Brain pericyte (primary cell): ENCODE measurements around the gene NAXE.
A peak's percentile ranks its signal among the peaks of the same experiment; 100 is the strongest.
"Not testable (repeated sequence)": the region's sequence is repeated elsewhere in the genome, so short reads cannot be mapped to it uniquely, and the experiment has no call there.

Experiments used
- DNase-seq: peaks from one replicate; pipeline ENCODE4 v3.0.0-alpha.2; 2012; ENCODE audit warnings: low read depth, low spot score

Gene NAXE

DNA sequence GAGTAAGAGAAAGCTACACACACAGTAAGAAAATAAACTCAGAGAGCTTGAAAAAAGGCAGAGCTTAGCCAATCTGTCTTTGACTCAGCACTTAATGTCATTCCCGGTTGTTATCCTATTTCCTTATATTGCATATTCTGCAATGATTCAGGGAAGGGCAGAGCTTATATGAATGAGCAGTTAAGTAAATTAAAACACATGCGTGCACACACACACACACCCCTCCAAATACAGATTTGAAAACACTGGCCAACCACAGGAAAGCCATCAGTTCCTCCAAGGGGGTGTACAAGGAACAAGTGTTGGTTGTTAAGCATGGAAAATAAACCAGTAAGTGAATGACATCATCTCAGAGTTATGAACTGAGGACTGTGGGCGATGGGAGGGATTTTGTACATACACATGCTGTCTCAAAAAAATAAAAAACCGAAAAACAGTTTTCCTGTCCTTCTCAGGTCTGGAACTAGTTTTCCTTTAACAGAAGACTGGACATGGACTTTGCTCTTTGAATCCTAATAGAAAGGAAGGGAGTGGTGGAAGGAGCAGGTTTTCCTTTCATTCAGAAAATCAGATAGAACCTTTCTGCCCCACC, 20.2 kb upstream of the NAXE start:
- no peak for DNase-seq

GRCh38 chr1:156571919-156572662, 19.5 kb upstream of the NAXE start, which contains the start of gene IQGAP3:
Gene IQGAP3, minus strand, starts transcription at chr1:156572565. Its CDS starts 36 bp downstream, at chr1:156572529.
- DNase-seq: no peak

DNA sequence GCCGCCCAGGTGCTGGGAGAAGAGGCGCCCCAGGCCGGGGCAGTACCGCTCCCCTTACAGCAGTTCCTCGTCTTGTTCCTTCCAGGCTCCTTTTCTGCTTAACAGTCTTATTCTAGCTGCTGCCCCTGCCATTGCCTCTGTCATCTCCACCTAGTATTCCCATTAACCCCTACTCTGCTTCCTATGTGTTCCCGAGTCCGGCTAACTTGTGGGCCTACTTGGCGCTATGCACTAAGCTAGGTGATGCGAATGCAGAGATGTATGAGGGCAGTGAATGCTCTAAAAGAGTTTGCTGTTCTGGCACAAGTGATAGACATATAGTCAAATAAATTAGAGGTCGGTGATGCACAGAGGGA, 18.9 kb upstream of the NAXE start:
- DNase-seq: no peak

GRCh38 chr1:156574039-156574633, 17.4 kb upstream of the NAXE start:
- no peak for DNase-seq

- DNase-seq: no peak
Observed at GRCh38 chr1:156577550-156577949, 14.0 kb upstream of the NAXE start.

- no peak for DNase-seq
Observed at GRCh38 chr1:156578055-156578454, 13.5 kb upstream of the NAXE start.

DNA sequence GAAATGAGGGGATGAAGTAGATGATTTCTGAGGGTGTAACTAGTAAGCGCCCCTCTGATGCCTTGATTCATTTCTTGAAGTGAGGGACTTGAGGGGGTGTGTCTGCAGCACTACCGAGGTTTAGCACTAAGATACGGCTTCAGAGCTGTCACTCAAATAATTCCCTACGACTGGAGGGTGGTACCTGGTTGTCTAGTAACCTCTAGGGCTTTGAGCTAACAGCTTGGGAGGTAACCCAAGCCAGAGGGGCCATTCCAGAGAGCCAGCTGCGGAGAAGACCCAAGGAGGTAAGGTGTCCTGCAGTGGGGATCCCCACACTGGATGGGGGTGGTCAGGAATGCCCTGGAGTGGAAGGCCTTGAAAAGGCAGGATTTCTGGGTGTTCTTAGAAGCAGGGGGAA, 12.1 kb upstream of the NAXE start, which contains the start of gene TTC24:
TTC24 (plus strand) TSS at position 252 of the 400 bp plus-strand sequence. CDS start 1,642 bp downstream, outside the sequence.
- DNase-seq: no peak

DNA sequence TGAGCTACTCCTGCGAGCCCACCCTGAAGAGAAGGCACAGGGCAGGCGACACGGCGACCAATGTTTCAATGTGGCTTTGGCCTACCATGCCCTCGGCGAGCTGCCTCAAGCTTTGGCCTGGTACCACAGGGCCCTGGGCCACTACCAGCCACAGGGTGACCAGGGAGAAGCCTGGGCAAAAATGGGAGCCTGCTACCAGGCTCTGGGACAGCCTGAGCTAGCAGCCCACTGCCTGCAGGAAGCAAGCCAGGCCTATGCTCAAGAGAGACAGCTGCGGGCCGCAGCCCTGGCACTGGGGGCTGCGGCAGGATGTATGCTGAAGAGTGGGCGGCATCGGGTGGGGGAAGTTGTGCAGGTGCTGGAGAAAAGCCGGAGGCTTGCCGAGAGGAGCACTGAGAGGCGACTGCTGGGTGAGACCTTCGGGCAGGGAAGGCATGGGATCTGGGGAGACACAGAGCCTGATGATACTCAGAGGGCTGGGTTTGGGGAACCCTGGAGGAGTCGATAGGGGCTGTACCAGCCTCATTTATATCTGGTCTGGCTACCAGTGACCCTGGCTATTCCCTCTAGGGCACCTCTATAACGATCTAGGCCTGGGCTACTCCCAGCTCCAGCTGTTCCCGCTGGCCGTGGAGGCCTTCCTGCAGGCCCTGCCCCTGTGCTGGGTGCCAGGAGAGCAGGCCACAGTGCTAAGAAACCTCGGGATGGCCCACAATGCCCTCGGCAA, 9.8 kb upstream of the NAXE start:
- DNase-seq: no peak

GRCh38 chr1:156582388-156583017, 9.1 kb upstream of the NAXE start:
- no peak for DNase-seq

GRCh38 chr1:156583821-156584622, 7.6 kb upstream of the NAXE start:
- DNase-seq: peak; percentile 27

DNA sequence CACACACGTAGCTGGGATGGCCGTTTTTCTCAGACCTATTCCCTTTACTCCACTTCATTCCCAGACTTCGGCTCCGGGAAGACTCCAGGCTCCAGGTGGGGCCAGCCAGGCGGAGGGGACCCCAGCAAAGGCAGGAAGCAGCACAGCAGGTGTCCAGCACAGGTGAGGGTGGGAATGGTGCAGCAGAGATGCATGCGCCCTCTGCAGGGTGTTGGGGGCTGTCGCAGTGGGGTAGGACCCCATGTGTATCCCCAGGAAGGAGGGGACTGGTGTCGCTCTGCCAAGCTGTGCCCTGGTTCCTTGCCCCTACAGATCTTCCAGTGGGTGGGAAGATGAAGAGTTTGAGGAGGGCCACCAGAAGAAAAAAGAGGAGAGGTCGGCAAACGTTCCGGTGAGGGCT, 6.8 kb upstream of the NAXE start:
- no peak for DNase-seq

GRCh38 chr1:156586323-156586722, 5.3 kb upstream of the NAXE start:
- no peak for DNase-seq

DNA sequence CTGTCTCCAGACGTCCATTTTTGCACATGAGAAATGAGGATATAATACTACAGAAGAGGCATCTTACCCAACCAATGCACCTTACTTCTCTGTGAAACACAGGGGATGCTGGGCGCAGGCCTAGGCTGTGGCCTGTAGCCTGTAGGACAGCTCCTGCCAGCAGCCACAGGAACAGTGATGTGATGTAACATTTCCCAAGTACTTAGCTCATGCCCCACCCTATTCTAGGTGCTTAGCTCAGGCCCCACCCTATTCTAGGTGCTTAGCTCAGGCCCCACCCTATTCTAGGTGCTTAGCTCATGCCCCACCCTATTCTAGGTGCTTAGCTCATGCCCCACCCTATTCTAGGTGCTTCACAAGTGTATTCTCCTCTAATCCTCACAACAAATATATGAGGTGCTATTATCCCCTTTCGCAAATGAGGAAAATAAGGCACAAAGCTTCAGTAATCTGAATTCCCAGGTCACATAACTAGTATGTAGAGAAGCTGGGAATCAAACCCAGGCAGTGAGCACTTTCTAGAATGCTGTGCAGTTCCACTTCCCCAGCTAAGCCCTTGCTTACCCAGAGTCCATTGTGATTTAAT, 4.6 kb upstream of the NAXE start:
- no peak for DNase-seq

- not testable (repeated sequence) for DNase-seq
Observed at GRCh38 chr1:156587927-156588326, 3.6 kb upstream of the NAXE start.

DNA sequence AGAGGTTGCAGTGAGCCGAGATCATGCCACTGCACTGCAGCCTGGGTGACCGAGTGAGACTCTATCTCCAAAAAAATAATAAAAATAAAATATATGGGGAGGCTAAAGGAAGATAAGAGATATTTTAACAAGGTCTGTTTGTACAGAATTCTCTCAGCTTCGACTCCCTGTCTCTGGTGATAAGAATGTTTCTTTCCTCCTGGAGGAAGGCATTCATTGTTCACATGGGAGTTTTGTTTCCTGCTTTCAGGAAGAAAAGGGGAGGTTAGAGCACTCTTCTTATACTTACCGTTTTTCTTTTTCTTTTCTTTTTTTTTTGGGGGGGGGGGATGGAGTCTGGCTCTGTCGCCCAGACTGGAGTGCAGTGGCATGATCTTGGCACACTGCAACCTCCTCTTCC, 2.0 kb upstream of the NAXE start:
- no peak for DNase-seq

DNA sequence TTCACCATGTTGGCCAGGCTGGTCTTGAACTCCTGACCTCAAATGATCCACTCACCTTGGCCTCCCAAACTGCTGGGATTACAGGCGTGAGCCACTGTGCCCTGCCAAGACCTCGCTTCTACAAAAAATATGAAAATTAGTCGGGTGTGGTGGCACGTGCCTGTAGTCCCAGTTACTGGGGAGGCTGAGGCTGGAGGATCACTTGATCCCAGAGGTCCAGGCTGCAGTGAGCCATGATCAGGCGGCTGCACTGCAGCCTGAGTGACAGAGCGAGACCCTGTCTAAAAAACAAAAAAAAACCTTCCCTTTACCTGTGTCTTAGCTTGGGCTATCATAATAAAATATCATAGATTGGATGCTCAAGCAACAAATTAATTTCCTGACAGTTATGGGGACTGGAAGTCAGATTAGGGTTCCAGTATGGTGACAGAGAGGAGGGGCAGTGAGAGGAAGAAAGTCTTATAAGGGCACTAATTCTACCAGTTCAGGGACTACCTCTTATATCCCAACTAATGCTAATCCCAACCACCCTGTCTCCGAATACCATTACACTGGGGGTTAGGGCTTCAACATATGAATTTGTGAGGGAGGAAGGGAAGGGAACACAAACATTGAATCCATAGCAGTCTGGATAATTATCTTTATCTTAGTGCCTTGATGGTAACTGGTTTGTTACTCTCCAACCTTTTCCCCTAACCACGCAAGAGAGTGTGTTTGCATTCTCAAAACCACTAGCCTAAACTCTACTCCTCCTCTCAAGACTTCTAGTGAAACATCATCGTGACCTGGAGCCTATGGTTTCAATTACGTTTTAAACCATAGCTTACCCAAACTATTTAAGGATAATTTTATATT, 1.0 kb upstream of the NAXE start:
- DNase-seq: no peak

- no peak for DNase-seq
Observed at GRCh38 chr1:156591181-156591431, 470 bp upstream of the NAXE start.

DNA sequence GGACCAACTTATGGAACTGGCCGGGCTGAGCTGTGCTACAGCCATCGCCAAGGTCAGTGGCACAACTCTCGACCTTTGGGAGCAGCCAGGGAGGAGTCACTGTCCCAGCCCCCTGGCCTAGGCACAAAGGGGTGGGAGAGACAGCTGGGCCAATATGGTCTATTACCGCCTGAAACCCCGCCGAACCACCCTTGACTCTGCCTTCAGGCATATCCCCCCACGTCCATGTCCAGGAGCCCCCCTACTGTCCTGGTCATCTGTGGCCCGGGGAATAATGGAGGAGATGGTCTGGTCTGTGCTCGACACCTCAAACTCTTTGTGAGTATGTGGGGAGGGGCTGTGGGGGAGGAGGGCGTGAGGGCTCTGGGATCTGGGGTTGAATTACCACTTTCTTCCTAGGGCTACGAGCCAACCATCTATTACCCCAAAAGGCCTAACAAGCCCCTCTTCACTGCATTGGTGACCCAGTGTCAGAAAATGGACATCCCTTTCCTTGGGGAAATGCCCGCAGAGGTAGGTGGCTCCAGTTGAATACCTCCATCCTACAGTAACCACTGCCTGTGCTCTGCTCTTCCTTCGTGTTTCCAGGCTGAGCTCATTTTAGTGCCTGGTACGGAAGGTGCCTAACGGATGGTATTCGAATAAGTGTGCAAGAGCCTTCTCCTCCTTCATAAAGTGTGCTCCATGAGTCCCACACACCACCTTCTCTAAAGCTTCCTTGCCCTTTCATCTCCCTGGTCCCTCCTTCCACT, 758 bp downstream of the NAXE start:
- no peak for DNase-seq
